Glutamatergic neuron (in vitro differentiated cells): ENCODE results near the gene XRCC4. TPM values are rescaled to one million over a fixed set of nuclear protein-coding genes. Genes with fewer than 3 reads are reported as not detected.

Source experiments
- DNase-seq: peaks from one replicate; pipeline ENCODE4 v3.0.0; 2022
- H3K27ac Mint-ChIP-seq: one replicate; pipeline ENCODE4 v1.8.0; 2020; ENCODE audit warnings: mild to moderate bottlenecking, mixed read lengths, inconsistent platforms; ENCODE audit not compliant: unreplicated experiment
- H3K27me3 Mint-ChIP-seq: one replicate; pipeline ENCODE4 v1.8.0; 2020; ENCODE audit warnings: mild to moderate bottlenecking, moderate library complexity, mixed read lengths, inconsistent platforms; ENCODE audit not compliant: unreplicated experiment
- H3K36me3 Mint-ChIP-seq: one replicate; pipeline ENCODE4 v1.8.0; 2020; ENCODE audit warnings: mild to moderate bottlenecking, mixed read lengths, inconsistent platforms; ENCODE audit not compliant: unreplicated experiment
- H3K4me1 Mint-ChIP-seq: one replicate; pipeline ENCODE4 v1.8.0; 2020; ENCODE audit warnings: mild to moderate bottlenecking, low read depth, mixed read lengths, inconsistent platforms; ENCODE audit not compliant: unreplicated experiment
- H3K4me3 Mint-ChIP-seq: one replicate; pipeline ENCODE4 v1.8.0; 2020; ENCODE audit warnings: mild to moderate bottlenecking, mixed read lengths, inconsistent platforms; ENCODE audit not compliant: unreplicated experiment
- H3K9me3 Mint-ChIP-seq: one replicate; pipeline ENCODE4 v1.8.0; 2020; ENCODE audit warnings: mild to moderate bottlenecking, moderate library complexity, mixed read lengths, inconsistent platforms; ENCODE audit not compliant: unreplicated experiment
- total RNA-seq: library from RNA; stranded (reverse); fragmentation: NEBNext Ultra II Directional; extraction: Animal tissue kit (Norgen Biotek cat#: 25700); gene quantifications from one replicate; pipeline ENCODE4 v1.2.1, GENCODE V29; 2021; ENCODE audit not compliant: unreplicated experiment
- TF ChIP-seq, protein P1 (sequence below): fragments of 200-600 bp; sonication (generic); IDR thresholded peaks from one replicate; pipeline ENCODE4 v1.5.0; 2021; ENCODE audit not compliant: partially characterized antibody, unreplicated experiment

XRCC4 gene
- total RNA-seq, 1 donor from 2014 or later, result 5.9 TPM

DNA sequence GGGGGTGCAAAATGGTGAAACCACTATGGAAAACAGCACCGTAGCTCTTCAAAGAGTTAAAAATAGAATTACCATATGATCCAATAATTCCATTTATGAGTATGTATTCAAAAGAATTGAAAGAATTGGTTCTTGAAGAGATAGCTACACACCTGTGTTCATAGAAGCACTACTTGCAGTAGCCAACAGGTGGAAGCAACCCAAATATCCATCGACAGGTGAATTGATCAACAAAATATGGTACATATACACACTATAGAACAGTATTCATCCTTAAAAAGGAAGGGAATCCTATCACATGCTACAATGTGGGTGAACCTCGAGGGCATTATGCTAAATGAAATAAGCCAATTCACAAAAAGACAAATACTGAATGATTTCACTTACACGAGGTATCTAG lies 308.5 kb downstream of the XRCC4 start:
- Mint-ChIP-seq H3K4me1 (no peaks in the 10 kb centered on the region), H3K4me3 (no peak overlapping the region), H3K27me3 (no peaks in the 10 kb centered on the region), H3K36me3 (no peaks in the 10 kb centered on the region), H3K27ac (no peak overlapping the region), H3K9me3 (no peaks in the 10 kb centered on the region)
- TF ChIP-seq, protein P1, sequence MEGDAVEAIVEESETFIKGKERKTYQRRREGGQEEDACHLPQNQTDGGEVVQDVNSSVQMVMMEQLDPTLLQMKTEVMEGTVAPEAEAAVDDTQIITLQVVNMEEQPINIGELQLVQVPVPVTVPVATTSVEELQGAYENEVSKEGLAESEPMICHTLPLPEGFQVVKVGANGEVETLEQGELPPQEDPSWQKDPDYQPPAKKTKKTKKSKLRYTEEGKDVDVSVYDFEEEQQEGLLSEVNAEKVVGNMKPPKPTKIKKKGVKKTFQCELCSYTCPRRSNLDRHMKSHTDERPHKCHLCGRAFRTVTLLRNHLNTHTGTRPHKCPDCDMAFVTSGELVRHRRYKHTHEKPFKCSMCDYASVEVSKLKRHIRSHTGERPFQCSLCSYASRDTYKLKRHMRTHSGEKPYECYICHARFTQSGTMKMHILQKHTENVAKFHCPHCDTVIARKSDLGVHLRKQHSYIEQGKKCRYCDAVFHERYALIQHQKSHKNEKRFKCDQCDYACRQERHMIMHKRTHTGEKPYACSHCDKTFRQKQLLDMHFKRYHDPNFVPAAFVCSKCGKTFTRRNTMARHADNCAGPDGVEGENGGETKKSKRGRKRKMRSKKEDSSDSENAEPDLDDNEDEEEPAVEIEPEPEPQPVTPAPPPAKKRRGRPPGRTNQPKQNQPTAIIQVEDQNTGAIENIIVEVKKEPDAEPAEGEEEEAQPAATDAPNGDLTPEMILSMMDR, result no peak
- DNase-seq, result no peak

DNA sequence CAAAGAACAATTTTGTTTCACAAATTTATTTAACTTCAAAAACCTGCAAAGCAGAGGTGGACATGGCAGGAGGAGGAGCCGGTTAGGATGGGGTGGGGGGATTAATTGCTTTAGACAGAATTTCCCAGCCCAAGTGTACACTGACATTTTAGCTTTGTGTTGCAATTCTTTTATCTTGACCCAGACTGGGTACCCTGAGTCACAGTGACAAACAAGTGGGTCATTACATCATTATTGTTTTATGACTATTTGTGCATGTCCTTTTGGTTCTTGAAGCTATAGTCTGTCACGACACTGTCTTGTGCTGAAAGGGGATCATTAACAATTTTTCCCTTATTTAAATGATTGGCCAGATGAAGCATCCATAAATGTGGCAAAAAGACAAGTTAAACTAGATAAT lies 309.7 kb downstream of the XRCC4 start:
- H3K36me3 Mint-ChIP-seq, result no peaks in the 10 kb centered on the region
- H3K9me3 Mint-ChIP-seq, result no peaks in the 10 kb centered on the region
- DNase-seq, result no peak
- no peaks in the 10 kb centered on the region for H3K27me3 Mint-ChIP-seq
- TF ChIP-seq, protein P1, result no peak
- no peak overlapping the region for H3K27ac Mint-ChIP-seq
- no peaks in the 10 kb centered on the region for H3K4me1 Mint-ChIP-seq
- no peak overlapping the region for H3K4me3 Mint-ChIP-seq

- no peak overlapping the region for H3K27ac Mint-ChIP-seq
- H3K27me3 Mint-ChIP-seq, result no peaks in the 10 kb centered on the region
- TF ChIP-seq, protein P1, result no peak
- no peak for DNase-seq
- no peaks in the 10 kb centered on the region for H3K4me1 Mint-ChIP-seq
- no peaks in the 10 kb centered on the region for H3K9me3 Mint-ChIP-seq
- no peaks in the 10 kb centered on the region for H3K36me3 Mint-ChIP-seq
- H3K4me3 Mint-ChIP-seq, result no peak overlapping the region
Observed at GRCh38 chr5:83388608-83389007, 311.3 kb downstream of the XRCC4 start.

DNA sequence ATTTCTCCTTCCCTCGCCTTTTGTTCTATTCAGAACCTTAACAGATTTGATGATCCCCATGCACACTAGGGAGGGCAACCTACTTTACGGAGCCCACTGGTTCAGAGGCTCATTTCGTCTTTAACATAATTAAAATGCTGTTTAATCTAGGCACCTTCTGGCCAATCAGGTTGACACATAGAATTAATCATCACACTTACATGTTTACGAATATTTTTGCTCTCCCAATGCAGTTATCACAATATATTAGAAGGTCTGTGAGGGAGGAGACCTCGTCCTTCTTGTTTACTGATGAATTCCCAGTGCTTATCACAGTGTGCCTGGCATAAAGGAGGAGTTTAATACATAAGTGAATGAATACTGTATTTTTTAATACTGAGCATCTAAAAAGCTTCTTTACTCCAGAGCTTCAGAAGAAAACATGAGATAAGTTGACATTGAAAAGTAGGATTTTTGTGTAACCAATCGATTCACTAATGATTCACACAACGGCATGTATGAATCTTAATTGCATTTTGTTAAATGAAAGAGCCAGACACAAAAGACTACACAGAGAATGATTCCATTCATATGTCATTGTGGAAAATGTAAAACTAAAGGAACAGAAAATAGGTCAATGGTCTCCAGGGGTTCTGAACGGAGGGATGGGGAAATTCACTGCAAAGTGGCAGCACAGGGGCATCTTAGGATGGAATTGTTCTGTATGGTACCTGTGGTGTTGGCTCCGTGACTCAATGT lies 315.6 kb downstream of the XRCC4 start:
- Mint-ChIP-seq H3K36me3 (no peaks in the 10 kb centered on the region), H3K4me3 (no peak overlapping the region), H3K27me3 (no peaks in the 10 kb centered on the region), H3K27ac (no peak overlapping the region), H3K9me3 (no peaks in the 10 kb centered on the region), H3K4me1 (no peaks in the 10 kb centered on the region)
- TF ChIP-seq, protein P1, result no peak
- no peak for DNase-seq

DNA sequence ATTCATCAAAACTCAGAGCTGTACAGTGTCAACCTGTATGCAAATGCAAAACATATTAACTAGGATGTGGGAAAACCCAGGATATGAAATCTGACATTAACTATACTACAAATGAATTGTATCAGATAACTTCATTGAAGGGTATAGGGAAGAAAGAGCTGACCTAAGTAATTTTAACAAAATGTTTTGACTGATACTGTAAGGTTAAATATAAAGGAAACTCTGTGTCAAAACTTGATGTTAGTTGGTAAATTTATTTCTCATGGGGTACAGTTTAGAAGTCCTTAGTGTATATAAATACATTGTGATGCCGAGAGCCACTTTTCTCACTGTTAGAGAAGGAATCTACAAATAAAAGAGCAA lies 316.1 kb downstream of the XRCC4 start:
- H3K4me1 Mint-ChIP-seq, result no peaks in the 10 kb centered on the region
- H3K4me3 Mint-ChIP-seq, result no peak overlapping the region
- TF ChIP-seq, protein P1, result no peak

More for the DNA sequence above, 316.1 kb downstream of the XRCC4 start:
- no peak for DNase-seq
- Mint-ChIP-seq H3K36me3 (no peaks in the 10 kb centered on the region), H3K27me3 (no peaks in the 10 kb centered on the region), H3K9me3 (no peaks in the 10 kb centered on the region), H3K27ac (no peak overlapping the region)
